Testis (tissue), 2 donors: ENCODE results near the gene DLEC1.

ENCODE experiments used
- POLR2A ChIP-seq: fragments of 450-650 bp; IDR thresholded peaks from one replicate; pipeline ENCODE4 v1.6.1; 2017; ENCODE audit warnings: antibody characterized with exemption, mild to moderate bottlenecking, moderate library complexity
- TF ChIP-seq, protein P1 (sequence below), 3 experiments: fragments of 450-650 bp in 2 of 3; fragments of 200-600 bp in 1 of 3; sonication (generic) in 1 of 3; IDR thresholded peaks; one replicate each; pipeline ENCODE4 v1.5.1; 2016 to 2019; ENCODE audit warnings: antibody characterized with exemption in 3 of 3, mild to moderate bottlenecking in 2 of 3, moderate library complexity in 1 of 3

- TF ChIP-seq, protein P1, sequence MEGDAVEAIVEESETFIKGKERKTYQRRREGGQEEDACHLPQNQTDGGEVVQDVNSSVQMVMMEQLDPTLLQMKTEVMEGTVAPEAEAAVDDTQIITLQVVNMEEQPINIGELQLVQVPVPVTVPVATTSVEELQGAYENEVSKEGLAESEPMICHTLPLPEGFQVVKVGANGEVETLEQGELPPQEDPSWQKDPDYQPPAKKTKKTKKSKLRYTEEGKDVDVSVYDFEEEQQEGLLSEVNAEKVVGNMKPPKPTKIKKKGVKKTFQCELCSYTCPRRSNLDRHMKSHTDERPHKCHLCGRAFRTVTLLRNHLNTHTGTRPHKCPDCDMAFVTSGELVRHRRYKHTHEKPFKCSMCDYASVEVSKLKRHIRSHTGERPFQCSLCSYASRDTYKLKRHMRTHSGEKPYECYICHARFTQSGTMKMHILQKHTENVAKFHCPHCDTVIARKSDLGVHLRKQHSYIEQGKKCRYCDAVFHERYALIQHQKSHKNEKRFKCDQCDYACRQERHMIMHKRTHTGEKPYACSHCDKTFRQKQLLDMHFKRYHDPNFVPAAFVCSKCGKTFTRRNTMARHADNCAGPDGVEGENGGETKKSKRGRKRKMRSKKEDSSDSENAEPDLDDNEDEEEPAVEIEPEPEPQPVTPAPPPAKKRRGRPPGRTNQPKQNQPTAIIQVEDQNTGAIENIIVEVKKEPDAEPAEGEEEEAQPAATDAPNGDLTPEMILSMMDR (IDR thresholded peaks at IDR 0.05) = no peak
- no peak for TF ChIP-seq POLR2A
These were observed 81.0 kb downstream of the DLEC1 start for GRCh38 chr3:38119821-38120692.
